ENCODE results near the gene PRPF40B.

- TF ChIP-seq, protein P1, sequence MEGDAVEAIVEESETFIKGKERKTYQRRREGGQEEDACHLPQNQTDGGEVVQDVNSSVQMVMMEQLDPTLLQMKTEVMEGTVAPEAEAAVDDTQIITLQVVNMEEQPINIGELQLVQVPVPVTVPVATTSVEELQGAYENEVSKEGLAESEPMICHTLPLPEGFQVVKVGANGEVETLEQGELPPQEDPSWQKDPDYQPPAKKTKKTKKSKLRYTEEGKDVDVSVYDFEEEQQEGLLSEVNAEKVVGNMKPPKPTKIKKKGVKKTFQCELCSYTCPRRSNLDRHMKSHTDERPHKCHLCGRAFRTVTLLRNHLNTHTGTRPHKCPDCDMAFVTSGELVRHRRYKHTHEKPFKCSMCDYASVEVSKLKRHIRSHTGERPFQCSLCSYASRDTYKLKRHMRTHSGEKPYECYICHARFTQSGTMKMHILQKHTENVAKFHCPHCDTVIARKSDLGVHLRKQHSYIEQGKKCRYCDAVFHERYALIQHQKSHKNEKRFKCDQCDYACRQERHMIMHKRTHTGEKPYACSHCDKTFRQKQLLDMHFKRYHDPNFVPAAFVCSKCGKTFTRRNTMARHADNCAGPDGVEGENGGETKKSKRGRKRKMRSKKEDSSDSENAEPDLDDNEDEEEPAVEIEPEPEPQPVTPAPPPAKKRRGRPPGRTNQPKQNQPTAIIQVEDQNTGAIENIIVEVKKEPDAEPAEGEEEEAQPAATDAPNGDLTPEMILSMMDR (IDR thresholded peaks at IDR 0.05), result no peak
- no peak for TF ChIP-seq POLR2A (IDR thresholded peaks at IDR 0.05)
Observed at GRCh38 chr12:49692851-49693250, 69.5 kb downstream of the PRPF40B start.

All from adrenal gland (tissue), 5 donors.